ENCODE measurements around the gene SASH1. TPM values are rescaled to one million over a fixed set of nuclear protein-coding genes. Genes with fewer than 3 reads are reported as not detected.

Gene SASH1
- total RNA-seq, 1 experiment from 2014 or later, result 27.4 TPM

GRCh38 chr6:148479497-148479896 lies 136.9 kb downstream of the SASH1 start:
- Mint-ChIP-seq H3K9me3 (no peaks in the 10 kb centered on the region), H3K36me3 (peaks cover 19% of the 10 kb centered on the region), H3K27me3 (ENCODE audit: low read depth) (no peaks in the 10 kb centered on the region), H3K4me1 (no peaks in the 10 kb centered on the region), H3K27ac (no peak overlapping the region), H3K4me3 (no peak overlapping the region)
- no peak for TF ChIP-seq ERG (CRISPR knock-in tag; IDR thresholded peaks at IDR 0.05)
- no peak for TF ChIP-seq ETV6 (CRISPR knock-in tag; IDR thresholded peaks at IDR 0.05)
- DNase-seq (ENCODE audit: low spot score) (no peak), ATAC-seq (no peak)
- ChIA-PET POLR2A (no interaction called here), CTCF (no interaction called here)

- Mint-ChIP-seq H3K27me3 (ENCODE audit: low read depth) (no peaks in the 10 kb centered on the region), H3K4me3 (no peak overlapping the region), H3K36me3 (peaks cover 13% of the 10 kb centered on the region), H3K27ac (no peak overlapping the region), H3K9me3 (no peaks in the 10 kb centered on the region), H3K4me1 (no peaks in the 10 kb centered on the region)
- CTCF ChIA-PET, result no interaction called here
- no peak for TF ChIP-seq FOXJ3 (CRISPR knock-in tag; IDR thresholded peaks at IDR 0.05; ENCODE audit: borderline replicate concordance)
- TF ChIP-seq CTCF (IDR thresholded peaks at IDR 0.05), result no peak
- no peak for TF ChIP-seq ZNF232 (CRISPR knock-in tag; IDR thresholded peaks at IDR 0.05)
- TF ChIP-seq ZNF281 (CRISPR knock-in tag; IDR thresholded peaks at IDR 0.05), result no peak
- no peak for TF ChIP-seq GABPB1 (CRISPR knock-in tag; IDR thresholded peaks at IDR 0.05)
- no peak for TF ChIP-seq MXD4 (CRISPR knock-in tag; IDR thresholded peaks at IDR 0.05; ENCODE audit: borderline replicate concordance)
- POLR2A ChIA-PET, result no interaction called here
- no peak for ATAC-seq
- DNase-seq (ENCODE audit: low spot score), result no peak
Observed at GRCh38 chr6:148487461-148487860, 144.8 kb downstream of the SASH1 start.

- DNase-seq (ENCODE audit: low spot score), result no peak
- Mint-ChIP-seq H3K4me1 (no peaks in the 10 kb centered on the region), H3K36me3 (peaks cover 13% of the 10 kb centered on the region), H3K4me3 (no peak overlapping the region), H3K27ac (no peak overlapping the region), H3K9me3 (no peaks in the 10 kb centered on the region), H3K27me3 (ENCODE audit: low read depth) (no peaks in the 10 kb centered on the region)
- no peak for TF ChIP-seq TP53 (CRISPR knock-in tag; IDR thresholded peaks at IDR 0.05)
- no peak for TF ChIP-seq FOXK1 (CRISPR knock-in tag; IDR thresholded peaks at IDR 0.05)
- no peak for TF ChIP-seq IRF2 (CRISPR knock-in tag; IDR thresholded peaks at IDR 0.05; ENCODE audit: borderline replicate concordance, low read depth)
- TF ChIP-seq RORB (CRISPR knock-in tag; IDR thresholded peaks at IDR 0.05), result no peak
- no peak for TF ChIP-seq ZNF138 (CRISPR knock-in tag; conservative IDR thresholded peaks at IDR 0.05)
- no peak for TF ChIP-seq NFATC4 (CRISPR knock-in tag; IDR thresholded peaks at IDR 0.05)
- no peak for TF ChIP-seq ATF1 (CRISPR knock-in tag; IDR thresholded peaks at IDR 0.05)
- TF ChIP-seq JUN (CRISPR knock-in tag; IDR thresholded peaks at IDR 0.05), result no peak
- TF ChIP-seq SP1 (CRISPR knock-in tag; conservative IDR thresholded peaks at IDR 0.05), result no peak
- no peak for TF ChIP-seq NR2C2 (CRISPR knock-in tag; IDR thresholded peaks at IDR 0.05)
- no peak for TF ChIP-seq ZNF232 (CRISPR knock-in tag; IDR thresholded peaks at IDR 0.05)
- TF ChIP-seq PRRX2 (CRISPR knock-in tag; IDR thresholded peaks at IDR 0.05), result no peak
- no peak for TF ChIP-seq ZNF219 (CRISPR knock-in tag; IDR thresholded peaks at IDR 0.05; ENCODE audit: borderline replicate concordance)
- no peak for TF ChIP-seq ZNF425 (CRISPR knock-in tag; conservative IDR thresholded peaks at IDR 0.05)
- TF ChIP-seq EMX1 (CRISPR knock-in tag; IDR thresholded peaks at IDR 0.05), result no peak
- TF ChIP-seq RELA (CRISPR knock-in tag; IDR thresholded peaks at IDR 0.05; ENCODE audit: borderline replicate concordance), result no peak
- no peak for TF ChIP-seq NR1H2 (CRISPR knock-in tag; IDR thresholded peaks at IDR 0.05)
- POLR2A ChIA-PET, result no interaction called here
- CTCF ChIA-PET, result no interaction called here
- no peak for ATAC-seq
Observed at GRCh38 chr6:148491638-148492251, 149.1 kb downstream of the SASH1 start.

Measured in WTC11 (cell line).